Prostate gland (tissue), 2 donors: ENCODE measurements around the gene A1CF. TPM values are rescaled to one million over a fixed set of nuclear protein-coding genes. Genes with fewer than 3 reads are reported as not detected.

ENCODE experiments used
- DNase-seq: peaks from one replicate; pipeline ENCODE4 v3.0.0-alpha.2; 2019; ENCODE audit warnings: low spot score
- H3K27ac ChIP-seq, 2 donors: fragments of 200-600 bp; sonication (generic); 2 replicates each; pipeline ENCODE4 v1.5.1; 2017 to 2019
- H3K27me3 ChIP-seq: fragments of 200-600 bp; sonication (generic); replicated peaks from 2 replicates; pipeline ENCODE4 v1.5.1; 2019; ENCODE audit not compliant: insufficient read depth
- H3K36me3 ChIP-seq, 2 donors: fragments of 200-600 bp; sonication (generic); 1 replicate in 1 of 2; 2 replicates in 1 of 2; pipeline versions ENCODE4 v1.5.1 to v1.8.1; 2017 to 2019
- H3K4me1 ChIP-seq: fragments of 200-600 bp; sonication (generic); replicated peaks from 2 replicates; pipeline ENCODE4 v1.5.1; 2019
- H3K4me3 ChIP-seq, 2 donors: fragments of 200-600 bp; sonication (generic); 2 replicates each; pipeline ENCODE4 v1.5.1; 2017 to 2019
- H3K9me3 ChIP-seq: fragments of 200-600 bp; sonication (generic); 2 replicates; pipeline ENCODE4 v1.5.1; 2017
- CTCF ChIP-seq, 4 experiments: fragments of 200-600 bp in 2 of 4; fragments of 450-650 bp in 2 of 4; sonication (generic) in 2 of 4; IDR thresholded peaks; 1 replicate in 3 of 4; 2 replicates in 1 of 4; pipeline ENCODE4 v1.5.1; 2016 to 2019; ENCODE audit warnings: antibody characterized with exemption in 4 of 4, mild to moderate bottlenecking in 2 of 4, moderate library complexity in 2 of 4
- POLR2A ChIP-seq: fragments of 450-650 bp; IDR thresholded peaks from one replicate; pipeline ENCODE4 v1.6.1; 2016; ENCODE audit warnings: antibody characterized with exemption, mild to moderate bottlenecking
- POLR2AphosphoS5 ChIP-seq: sonication (generic); formaldehyde crosslinking; IDR thresholded peaks from one replicate; pipeline ENCODE4 v1.6.1; 2017; ENCODE audit warnings: antibody characterized with exemption
- WGBS: methylation state at CpG from one replicate; pipeline ENCODE4 v1.1.5; 2018; 5-methylcytosine and 5-hydroxymethylcytosine counted together
- intact Hi-C: fragments of 100-400 bp; cut with DNase I; formaldehyde crosslinking; loops from one replicate; pipeline ENCODE4 v1.14.2; 2022
- total RNA-seq, 2 donors: library from RNA; depleted of rRNA; stranded (reverse); fragments of >200 nt; gene quantifications; one replicate each; pipeline ENCODE4 v1.1.0, GENCODE V29; 2016

Gene A1CF
- total RNA-seq, 2 donors from 2014 or later, result not detected

- 90% methylated on average over 6 of the region's 6 CpGs for WGBS
- no peaks in the 10 kb centered on the region for H3K36me3 ChIP-seq
- no peak for DNase-seq
- H3K27me3 ChIP-seq, result no peaks in the 10 kb centered on the region
- no peak for TF ChIP-seq CTCF (IDR thresholded peaks at IDR 0.05)
- TF ChIP-seq POLR2AphosphoS5, result no peak
- no peak for TF ChIP-seq POLR2A
- no peaks in the 10 kb centered on the region for H3K4me1 ChIP-seq
- no peaks in the 10 kb centered on the region for H3K9me3 ChIP-seq
- H3K27ac ChIP-seq, result no peak overlapping the region
- no peak overlapping the region for H3K4me3 ChIP-seq
- intact Hi-C loops, result no loop called here
These were observed 33.3 kb downstream of the A1CF start for GRCh38 chr10:50851884-50852671.

GRCh38 chr10:50850578-50851230 lies 34.7 kb downstream of the A1CF start:
- Histone ChIP-seq H3K36me3 (no peaks in the 10 kb centered on the region), H3K4me3 (no peak overlapping the region), H3K27ac (no peak overlapping the region), H3K27me3 (no peaks in the 10 kb centered on the region), H3K9me3 (no peaks in the 10 kb centered on the region), H3K4me1 (no peaks in the 10 kb centered on the region)
- no peak for DNase-seq
- TF ChIP-seq POLR2AphosphoS5, result no peak
- TF ChIP-seq POLR2A, result no peak
- TF ChIP-seq CTCF (IDR thresholded peaks at IDR 0.05), result no peak
- 49% methylated on average over 5 of the region's 5 CpGs for WGBS
- intact Hi-C loops, result no loop called here

DNA sequence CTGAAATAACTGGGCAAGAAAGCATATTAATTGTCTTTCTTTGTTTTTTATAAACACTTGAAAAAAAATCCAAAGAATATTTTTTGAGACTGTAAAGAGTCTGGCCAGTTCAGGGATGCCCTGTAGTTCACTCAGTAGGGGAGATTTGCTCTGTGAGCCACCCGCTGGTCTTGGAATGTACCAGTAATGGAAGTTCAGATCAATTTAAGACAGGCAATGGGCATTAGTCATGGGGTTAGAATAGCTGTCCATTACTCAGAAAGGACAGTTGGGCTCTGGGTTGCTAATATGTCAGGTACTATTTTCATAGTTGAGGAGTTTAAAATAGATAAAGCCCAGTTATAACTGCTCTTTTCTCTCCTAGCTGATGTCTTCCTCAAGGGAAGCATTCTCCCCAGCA lies 38.7 kb downstream of the A1CF start:
- Histone ChIP-seq H3K27ac (no peak overlapping the region), H3K36me3 (no peaks in the 10 kb centered on the region), H3K9me3 (no peaks in the 10 kb centered on the region), H3K4me3 (no peak overlapping the region), H3K4me1 (no peaks in the 10 kb centered on the region), H3K27me3 (no peaks in the 10 kb centered on the region)
- intact Hi-C loops, result no loop called here
- WGBS, result 55% methylated on average over 1 of the region's 1 CpG
- DNase-seq, result no peak
- TF ChIP-seq CTCF (IDR thresholded peaks at IDR 0.05), result no peak
- TF ChIP-seq POLR2A, result no peak
- no peak for TF ChIP-seq POLR2AphosphoS5

DNA sequence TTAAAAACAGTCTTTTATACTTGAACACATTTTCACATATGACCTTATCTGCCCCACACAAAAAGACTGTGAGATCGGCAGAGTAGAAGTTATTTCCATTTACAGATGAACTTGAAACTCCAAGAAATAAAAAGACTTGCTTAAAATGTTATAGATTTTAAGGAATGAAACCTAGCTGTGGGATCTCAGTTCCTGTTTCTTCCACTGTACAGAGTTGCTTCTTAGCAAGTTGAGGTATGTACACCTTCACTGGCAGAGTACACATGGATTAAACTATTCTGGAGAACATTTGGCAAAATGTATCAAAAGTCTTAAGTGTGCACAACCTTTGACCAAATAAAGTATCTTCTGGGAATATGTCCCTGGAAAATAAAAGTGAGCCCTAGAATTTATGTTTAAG lies 48.3 kb downstream of the A1CF start:
- TF ChIP-seq POLR2A (no peak), CTCF (IDR thresholded peaks at IDR 0.05) (no peak), POLR2AphosphoS5 (no peak)
- Histone ChIP-seq H3K9me3 (no peaks in the 10 kb centered on the region), H3K4me3 (no peak overlapping the region), H3K4me1 (no peaks in the 10 kb centered on the region), H3K27ac (no peak overlapping the region), H3K36me3 (no peaks in the 10 kb centered on the region), H3K27me3 (no peaks in the 10 kb centered on the region)
- intact Hi-C loops, result no loop called here
- no peak for DNase-seq
- 83% methylated on average over 1 of the region's 1 CpG for WGBS
